Prostate gland (tissue), 2 donors: ENCODE results near the gene DLL1.

Experiments
- CTCF ChIP-seq, 4 experiments: fragments of 200-600 bp in 2 of 4; fragments of 450-650 bp in 2 of 4; sonication (generic) in 2 of 4; IDR thresholded peaks; 1 replicate in 3 of 4; 2 replicates in 1 of 4; pipeline ENCODE4 v1.5.1; 2016 to 2019; ENCODE audit warnings: antibody characterized with exemption in 4 of 4, mild to moderate bottlenecking in 2 of 4, moderate library complexity in 2 of 4
- POLR2A ChIP-seq: fragments of 450-650 bp; IDR thresholded peaks from one replicate; pipeline ENCODE4 v1.6.1; 2016; ENCODE audit warnings: antibody characterized with exemption, mild to moderate bottlenecking

- TF ChIP-seq CTCF (IDR thresholded peaks at IDR 0.05) (no peak), POLR2A (no peak)
These were observed 9.3 kb downstream of the DLL1 start for GRCh38 chr6:170281331-170282292.
